Measurements from ENCODE around the gene FGFR2. TPM values are rescaled to one million over a fixed set of nuclear protein-coding genes. Genes with fewer than 3 reads are reported as not detected.

FGFR2 gene
- total and polyA plus RNA-seq, 2 experiments from 2014 or later = 41.3 to 90.4 TPM

DNA sequence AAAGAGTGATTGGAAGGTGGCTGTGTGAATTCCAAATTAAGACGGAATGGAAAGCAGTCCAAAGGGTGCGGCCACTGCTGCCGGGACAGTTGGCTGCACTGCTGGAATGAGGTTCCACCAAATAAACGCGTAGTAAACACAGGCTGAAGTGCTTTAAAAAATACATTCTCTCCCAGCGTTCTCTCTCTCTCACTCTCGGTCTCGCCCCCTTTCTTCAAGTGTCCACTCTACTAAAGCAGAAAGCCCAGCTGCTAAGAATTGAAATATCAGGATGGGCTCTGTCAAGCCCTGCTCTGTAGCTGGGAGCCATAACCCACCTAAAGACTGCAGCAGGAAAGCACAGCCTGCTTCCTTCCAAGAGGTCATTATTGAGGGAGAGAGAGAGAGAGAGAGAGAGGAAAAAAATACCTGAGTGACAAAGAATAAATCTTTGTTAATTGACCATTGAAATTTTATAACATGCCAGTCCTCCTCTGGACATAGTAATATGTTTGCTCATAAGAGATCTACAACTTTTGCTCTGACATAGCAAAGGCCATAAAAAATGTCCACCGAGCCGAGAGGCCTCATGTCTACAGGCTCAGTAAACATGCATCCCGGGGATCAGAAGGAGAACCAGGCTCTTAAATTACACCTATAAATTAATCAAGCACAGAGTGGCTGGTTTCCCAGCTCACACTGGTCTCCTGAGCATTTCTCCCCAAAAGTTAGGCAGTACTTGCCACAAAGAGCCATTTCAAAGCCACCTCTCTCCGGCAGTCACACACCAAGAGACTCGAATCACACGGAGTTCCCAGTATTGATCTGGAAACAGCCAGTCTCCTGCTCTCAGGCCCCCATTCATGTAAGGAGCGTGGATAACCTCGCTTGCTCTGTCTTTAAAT, 72.8 kb downstream of the FGFR2 start:
- Histone ChIP-seq H3K36me3 (replicated peaks; ENCODE audit: insufficient read depth, low read depth) (no peaks in the 10 kb centered on the region), H3K27ac (peak overlapping the region; percentile 91), H3K9me2 (replicated peaks; ENCODE audit: insufficient read depth) (no peaks in the 10 kb centered on the region), H3K4me2 (peak overlapping the region; percentile 32), H3K4me1 (ENCODE audit: insufficient read depth) (peaks cover 62% of the 10 kb centered on the region), H3K27me3 (no peaks in the 10 kb centered on the region), H2AFZ (no peak overlapping the region), H3K9me3 (ENCODE audit: low read depth) (no peaks in the 10 kb centered on the region), H3K79me2 (peaks cover 60% of the 10 kb centered on the region), H4K20me1 (ENCODE audit: insufficient read depth, poor library complexity, severe bottlenecking) (no peaks in the 10 kb centered on the region), H3K4me3 (no peak overlapping the region)
- peak; percentile 35 for DNase-seq (ENCODE audit: low spot score)
- WGBS (ENCODE audit: low lambda C conversion rate, missing lambda C conversion rate) = 55% methylated on average over 16 of the region's 16 CpGs
- TF ChIP-seq EZH2 (IDR thresholded peaks at IDR 0.05; ENCODE audit: borderline replicate concordance) = no peak
- TF ChIP-seq, protein P1, sequence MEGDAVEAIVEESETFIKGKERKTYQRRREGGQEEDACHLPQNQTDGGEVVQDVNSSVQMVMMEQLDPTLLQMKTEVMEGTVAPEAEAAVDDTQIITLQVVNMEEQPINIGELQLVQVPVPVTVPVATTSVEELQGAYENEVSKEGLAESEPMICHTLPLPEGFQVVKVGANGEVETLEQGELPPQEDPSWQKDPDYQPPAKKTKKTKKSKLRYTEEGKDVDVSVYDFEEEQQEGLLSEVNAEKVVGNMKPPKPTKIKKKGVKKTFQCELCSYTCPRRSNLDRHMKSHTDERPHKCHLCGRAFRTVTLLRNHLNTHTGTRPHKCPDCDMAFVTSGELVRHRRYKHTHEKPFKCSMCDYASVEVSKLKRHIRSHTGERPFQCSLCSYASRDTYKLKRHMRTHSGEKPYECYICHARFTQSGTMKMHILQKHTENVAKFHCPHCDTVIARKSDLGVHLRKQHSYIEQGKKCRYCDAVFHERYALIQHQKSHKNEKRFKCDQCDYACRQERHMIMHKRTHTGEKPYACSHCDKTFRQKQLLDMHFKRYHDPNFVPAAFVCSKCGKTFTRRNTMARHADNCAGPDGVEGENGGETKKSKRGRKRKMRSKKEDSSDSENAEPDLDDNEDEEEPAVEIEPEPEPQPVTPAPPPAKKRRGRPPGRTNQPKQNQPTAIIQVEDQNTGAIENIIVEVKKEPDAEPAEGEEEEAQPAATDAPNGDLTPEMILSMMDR (IDR thresholded peaks at IDR 0.05; ENCODE audit: poor library complexity) = no peak
- TF ChIP-seq EZH2phosphoT487 (IDR thresholded peaks at IDR 0.05; ENCODE audit: low read depth, severe bottlenecking, unreplicated experiment) = no peak

DNA sequence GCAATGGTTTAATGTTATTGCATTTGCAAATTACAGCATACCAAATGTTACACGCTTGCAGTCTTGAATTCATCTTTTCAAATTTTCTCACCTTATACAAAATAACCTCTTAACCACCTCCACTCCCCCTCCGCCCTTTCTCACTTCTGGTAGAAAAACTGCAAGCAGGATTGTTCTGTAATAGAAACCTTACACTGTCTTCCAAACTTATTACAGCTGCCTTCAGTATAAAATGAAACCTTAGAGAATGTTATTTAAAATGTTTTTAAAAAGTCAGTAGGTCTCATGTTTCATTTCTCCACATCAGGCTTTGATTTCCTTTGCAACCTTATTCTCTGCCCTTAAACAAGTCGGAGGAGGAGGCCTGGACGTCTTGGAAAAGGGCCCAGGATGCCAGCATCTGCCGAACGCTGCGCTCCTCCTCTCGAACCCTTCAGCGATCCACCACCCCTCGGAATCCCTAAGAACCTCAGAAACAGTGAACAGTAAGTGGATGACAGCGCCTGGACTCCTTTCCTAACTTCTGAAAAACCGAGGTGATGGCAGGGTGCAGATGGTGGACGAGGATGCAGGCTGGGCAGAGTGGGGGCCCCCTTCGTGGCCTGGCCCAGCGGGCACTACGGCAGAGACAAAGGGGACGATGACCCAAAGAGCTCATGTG, 74.0 kb downstream of the FGFR2 start:
- no peak overlapping the region for H3K4me3 ChIP-seq
- peak overlapping the region; percentile 91 for H3K27ac ChIP-seq
- TF ChIP-seq EZH2 (IDR thresholded peaks at IDR 0.05; ENCODE audit: borderline replicate concordance) = no peak
- TF ChIP-seq, protein P1 (IDR thresholded peaks at IDR 0.05; ENCODE audit: poor library complexity) = no peak
- no peak for TF ChIP-seq EZH2phosphoT487 (IDR thresholded peaks at IDR 0.05; ENCODE audit: low read depth, severe bottlenecking, unreplicated experiment)
- no peaks in the 10 kb centered on the region for H3K9me2 ChIP-seq (replicated peaks; ENCODE audit: insufficient read depth)
- H3K79me2 ChIP-seq = peaks cover 60% of the 10 kb centered on the region
- no peaks in the 10 kb centered on the region for H3K9me3 ChIP-seq (ENCODE audit: low read depth)
- peak; percentile 66 for DNase-seq (ENCODE audit: low spot score)
- H2AFZ ChIP-seq = no peak overlapping the region
- H3K27me3 ChIP-seq = no peaks in the 10 kb centered on the region
- H3K4me2 ChIP-seq = peak overlapping the region; percentile 51
- H3K4me1 ChIP-seq (ENCODE audit: insufficient read depth) = peaks cover 62% of the 10 kb centered on the region
- WGBS (ENCODE audit: low lambda C conversion rate, missing lambda C conversion rate) = 71% methylated on average over 17 of the region's 17 CpGs
- H4K20me1 ChIP-seq (ENCODE audit: insufficient read depth, poor library complexity, severe bottlenecking) = no peaks in the 10 kb centered on the region
- no peaks in the 10 kb centered on the region for H3K36me3 ChIP-seq (replicated peaks; ENCODE audit: insufficient read depth, low read depth)

DNA sequence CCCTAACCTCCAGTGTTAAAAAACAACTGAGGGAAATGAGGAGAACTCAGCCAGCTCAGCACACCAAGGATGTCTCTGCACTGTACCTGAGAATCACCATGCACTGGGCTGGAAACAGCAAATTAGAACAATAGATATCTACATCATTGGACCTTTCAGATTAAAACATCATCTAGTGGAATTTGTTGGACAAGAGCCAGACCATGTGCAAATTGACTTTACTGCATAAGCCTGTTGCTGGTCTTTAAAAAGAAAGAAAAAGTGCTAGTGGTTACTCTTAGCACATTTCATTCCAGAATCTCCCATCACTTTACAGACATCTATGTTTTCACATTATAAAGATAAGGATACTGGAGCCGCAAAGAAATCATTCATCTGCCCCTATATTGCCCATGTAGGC, 75.4 kb downstream of the FGFR2 start:
- 40% methylated on average over 1 of the region's 1 CpG for WGBS (ENCODE audit: low lambda C conversion rate, missing lambda C conversion rate)
- Histone ChIP-seq H3K9me3 (ENCODE audit: low read depth) (no peaks in the 10 kb centered on the region), H3K79me2 (peaks cover 61% of the 10 kb centered on the region), H2AFZ (no peak overlapping the region), H3K4me3 (no peak overlapping the region), H3K27ac (peak overlapping the region; percentile 91), H4K20me1 (ENCODE audit: insufficient read depth, poor library complexity, severe bottlenecking) (no peaks in the 10 kb centered on the region), H3K9me2 (replicated peaks; ENCODE audit: insufficient read depth) (no peaks in the 10 kb centered on the region), H3K36me3 (replicated peaks; ENCODE audit: insufficient read depth, low read depth) (no peaks in the 10 kb centered on the region), H3K27me3 (no peaks in the 10 kb centered on the region), H3K4me2 (peak overlapping the region; percentile 51), H3K4me1 (ENCODE audit: insufficient read depth) (peaks cover 53% of the 10 kb centered on the region)
- DNase-seq (ENCODE audit: low spot score) = no peak
- TF ChIP-seq EZH2 (IDR thresholded peaks at IDR 0.05; ENCODE audit: borderline replicate concordance) (no peak), EZH2phosphoT487 (IDR thresholded peaks at IDR 0.05; ENCODE audit: low read depth, severe bottlenecking, unreplicated experiment) (no peak)
- TF ChIP-seq, protein P1 (IDR thresholded peaks at IDR 0.05; ENCODE audit: poor library complexity) = no peak
